ENCODE data around the gene POU2F1.

DNA sequence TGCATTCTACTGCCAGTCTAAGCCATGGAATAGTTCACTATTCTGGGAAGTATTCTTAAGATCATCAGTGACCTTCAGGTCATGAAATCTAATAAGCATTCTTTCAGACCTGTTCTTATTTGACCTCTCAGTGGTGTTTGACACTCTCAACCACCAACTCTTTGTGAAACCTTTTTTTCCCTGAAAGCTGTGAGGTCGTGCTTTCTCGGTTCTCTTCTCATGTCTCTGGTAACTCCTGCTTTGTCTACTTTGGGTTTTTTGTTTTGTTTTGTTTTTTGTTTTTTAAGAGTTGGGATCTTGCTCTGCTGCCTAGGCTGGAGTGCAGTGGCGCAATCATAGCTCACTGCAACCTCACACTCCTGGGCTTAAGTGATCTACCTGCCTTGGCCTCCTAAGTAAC, 56.3 kb downstream of the POU2F1 start:
- no peak for TF ChIP-seq POLR2A (IDR thresholded peaks at IDR 0.05)
- TF ChIP-seq, protein P1, sequence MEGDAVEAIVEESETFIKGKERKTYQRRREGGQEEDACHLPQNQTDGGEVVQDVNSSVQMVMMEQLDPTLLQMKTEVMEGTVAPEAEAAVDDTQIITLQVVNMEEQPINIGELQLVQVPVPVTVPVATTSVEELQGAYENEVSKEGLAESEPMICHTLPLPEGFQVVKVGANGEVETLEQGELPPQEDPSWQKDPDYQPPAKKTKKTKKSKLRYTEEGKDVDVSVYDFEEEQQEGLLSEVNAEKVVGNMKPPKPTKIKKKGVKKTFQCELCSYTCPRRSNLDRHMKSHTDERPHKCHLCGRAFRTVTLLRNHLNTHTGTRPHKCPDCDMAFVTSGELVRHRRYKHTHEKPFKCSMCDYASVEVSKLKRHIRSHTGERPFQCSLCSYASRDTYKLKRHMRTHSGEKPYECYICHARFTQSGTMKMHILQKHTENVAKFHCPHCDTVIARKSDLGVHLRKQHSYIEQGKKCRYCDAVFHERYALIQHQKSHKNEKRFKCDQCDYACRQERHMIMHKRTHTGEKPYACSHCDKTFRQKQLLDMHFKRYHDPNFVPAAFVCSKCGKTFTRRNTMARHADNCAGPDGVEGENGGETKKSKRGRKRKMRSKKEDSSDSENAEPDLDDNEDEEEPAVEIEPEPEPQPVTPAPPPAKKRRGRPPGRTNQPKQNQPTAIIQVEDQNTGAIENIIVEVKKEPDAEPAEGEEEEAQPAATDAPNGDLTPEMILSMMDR (IDR thresholded peaks at IDR 0.05), result no peak
